GM12892 (cell line): ENCODE measurements around the gene ANKRD13C.

Source experiments
- POLR2A ChIP-seq: IDR thresholded peaks from 2 replicates; pipeline ENCODE4 v1.6.1; 2011; ENCODE audit warnings: low read depth, low read length, control low read depth
- POLR2AphosphoS5 ChIP-seq: IDR thresholded peaks from 2 replicates; pipeline ENCODE4 v1.6.1; 2011; ENCODE audit warnings: low read depth, low read length, control low read depth
- TAF1 ChIP-seq: IDR thresholded peaks from 2 replicates; pipeline ENCODE4 v1.6.1; 2011; ENCODE audit warnings: low read depth, mild to moderate bottlenecking, control low read depth, low read length, borderline replicate concordance

DNA sequence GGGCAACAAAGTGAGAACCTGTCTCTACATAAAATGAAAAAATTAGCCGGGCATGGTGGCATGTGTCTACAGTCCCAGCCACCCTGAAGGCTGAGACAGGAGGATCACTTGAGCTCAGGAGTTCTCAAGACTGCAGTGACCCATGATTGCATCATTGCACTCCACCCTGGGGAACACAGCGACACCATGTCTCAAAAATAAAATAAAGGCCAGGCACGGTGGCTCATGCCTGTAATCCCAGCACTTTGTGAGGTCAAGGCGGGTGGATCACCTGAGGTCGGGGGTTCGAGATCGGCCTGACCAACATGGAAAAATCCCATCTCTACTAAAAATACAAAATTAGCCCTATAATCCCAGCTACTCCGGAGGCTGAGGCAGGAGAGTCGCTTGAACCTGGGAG is 20.1 kb downstream of the ANKRD13C start:
- no peak for TF ChIP-seq POLR2A
- no peak for TF ChIP-seq POLR2AphosphoS5
- TF ChIP-seq TAF1: no peak
